Measurements from ENCODE around the gene HSDL2. TPM values are rescaled to one million over a fixed set of nuclear protein-coding genes. Genes with fewer than 3 reads are reported as not detected.

Gene HSDL2
- total and polyA plus RNA-seq, 7 experiments from 2014 or later, result 9.2 to 24.6 (median 15.5) TPM

- no peaks in the 10 kb centered on the region for H3K27me3 Mint-ChIP-seq
- no peak overlapping the region for H3K4me3 ChIP-seq (ENCODE audit: low read length)
- peaks cover 0 to 17% (median 2%) of the 10 kb centered on the region in 11 donors for H3K9me3 Mint-ChIP-seq
- H3K4me3 Mint-ChIP-seq, result peak overlapping the region in 9 of 10 donors; percentile 3 to 100 (median 91)
- H3K36me3 Mint-ChIP-seq, result peaks cover 4 to 24% (median 15%) of the 10 kb centered on the region in 5 donors
- H3K4me1 ChIP-seq (ENCODE audit: control insufficient read depth in 2 of 2, insufficient read depth in 2 of 2, low read length in 2 of 2), result peaks cover 14 to 17% of the 10 kb centered on the region in 2 donors
- ChIA-PET POLR2A (interaction anchor here (1.3 kb wide), 1 partner anchor 8 kb away, joined by 3 read pairs; no protein-coding TSS in a partner anchor), CTCF (interaction anchor here (0.6 kb wide), 1 partner anchor 629 kb away, joined by 3 read pairs; no protein-coding TSS in a partner anchor)
- intact Hi-C loops (cut with micrococcal nuclease), result loop anchor here (2.0 to 10.0 kb wide), 15 partner anchors 17 to 896 kb away; partner anchors contain the start of genes ECPAS (in 2 of the 2), FKBP15 (in 1 of the 2), GNG10 (in 1 of the 2) and PTGR1 (in 1 of the 2)
- peaks cover 24 to 52% (median 46%) of the 10 kb centered on the region in 7 donors for H3K4me1 Mint-ChIP-seq
- H3K27ac ChIP-seq (ENCODE audit: low read depth, low read length), result no peak overlapping the region
- no peak for ATAC-seq
- peaks cover 0 to 8% (median 0%) of the 10 kb centered on the region in 3 experiments for H3K36me3 ChIP-seq (ENCODE audit: control insufficient read depth in 2 of 3, insufficient read depth in 3 of 3, low read length in 3 of 3)
- no peaks in the 10 kb centered on the region for H3K9me3 ChIP-seq (ENCODE audit: control insufficient read depth in 2 of 3, low read length in 3 of 3)
- no peaks in the 10 kb centered on the region for H3K27me3 ChIP-seq (ENCODE audit: control insufficient read depth in 2 of 2, insufficient read depth in 2 of 2, low read length in 2 of 2)
- no peak for DNase-seq
- H3K27ac Mint-ChIP-seq, result peak overlapping the region in 5 of 9 donors; percentile 0 to 99 (median 35)
These were observed 2.1 kb upstream of the HSDL2 start for GRCh38 chr9:112377684-112378327.

GRCh38 chr9:112378328-112379176 lies 1.4 kb upstream of the HSDL2 start:
- Histone ChIP-seq H3K9me3 (ENCODE audit: control insufficient read depth in 2 of 3, low read length in 3 of 3) (no peaks in the 10 kb centered on the region), H3K27me3 (ENCODE audit: control insufficient read depth in 2 of 2, insufficient read depth in 2 of 2, low read length in 2 of 2) (no peaks in the 10 kb centered on the region), H3K4me3 (ENCODE audit: low read length) (peak overlapping the region; percentile 78), H3K4me1 (ENCODE audit: control insufficient read depth in 2 of 2, insufficient read depth in 2 of 2, low read length in 2 of 2) (peaks cover 14 to 17% of the 10 kb centered on the region in 2 donors), H3K36me3 (ENCODE audit: control insufficient read depth in 2 of 3, insufficient read depth in 3 of 3, low read length in 3 of 3) (peaks cover 0 to 8% (median 0%) of the 10 kb centered on the region in 3 experiments), H3K27ac (ENCODE audit: low read depth, low read length) (peak overlapping the region; percentile 85)
- peak overlapping the region; percentile 86 to 100 (median 99) for H3K4me3 Mint-ChIP-seq
- ChIA-PET POLR2A (interaction anchor here (0.6 to 2.6 kb wide), 11 partner anchors 9 to 1995 kb away, joined by 3 to 20 read pairs (median 4); partner anchors contain the start of genes KIAA1958, PTBP3 and UGCG), CTCF (interaction anchor here (0.6 to 1.1 kb wide), 2 partner anchors 14 to 630 kb away, joined by 3 to 4 read pairs; no protein-coding TSS in a partner anchor)
- H3K27me3 Mint-ChIP-seq, result no peaks in the 10 kb centered on the region
- intact Hi-C loops (cut with micrococcal nuclease), result loop anchor here (1.0 to 10.0 kb wide), 23 partner anchors 17 to 896 kb away; partner anchors contain the start of genes DNAJC25 (in 2 of the 2), ECPAS (in 2 of the 2), INIP (in 2 of the 2) and KIAA1958 (in 2 of the 2)
- H3K9me3 Mint-ChIP-seq, result peaks cover 0 to 11% (median under 1%) of the 10 kb centered on the region in 11 donors
- ATAC-seq, result no peak
- H3K36me3 Mint-ChIP-seq, result peaks cover 2 to 22% (median 12%) of the 10 kb centered on the region in 5 donors
- DNase-seq, result peak in 4 of 9 donors; percentile 6 to 32 (median 12)
- peak overlapping the region; percentile 84 to 99 (median 97) for H3K27ac Mint-ChIP-seq
- H3K4me1 Mint-ChIP-seq, result peaks cover 24 to 58% (median 48%) of the 10 kb centered on the region in 7 donors

- peaks cover 24 to 61% (median 53%) of the 10 kb centered on the region in 7 donors for H3K4me1 Mint-ChIP-seq
- ChIA-PET POLR2A (interaction anchor here (0.6 to 2.6 kb wide), 16 partner anchors 10 to 1994 kb away, joined by 3 to 20 read pairs (median 4); partner anchors contain the start of genes KIAA1958, PTBP3 and UGCG), CTCF (interaction anchor here (1.1 to 1.5 kb wide), 2 partner anchors 15 to 18 kb away, joined by 4 read pairs; no protein-coding TSS in a partner anchor)
- no peaks in the 10 kb centered on the region for H3K27me3 Mint-ChIP-seq
- peaks cover 0 to 5% (median 0%) of the 10 kb centered on the region in 11 donors for H3K9me3 Mint-ChIP-seq
- peak; percentile 98 for ATAC-seq
- peak overlapping the region; percentile 78 for H3K4me3 ChIP-seq (ENCODE audit: low read length)
- peaks cover 14 to 17% of the 10 kb centered on the region in 2 donors for H3K4me1 ChIP-seq (ENCODE audit: control insufficient read depth in 2 of 2, insufficient read depth in 2 of 2, low read length in 2 of 2)
- peaks cover 0 to 14% (median 8%) of the 10 kb centered on the region in 5 donors for H3K36me3 Mint-ChIP-seq
- peak; percentile 89 to 97 (median 93) for DNase-seq
- H3K27ac ChIP-seq (ENCODE audit: low read depth, low read length), result peak overlapping the region; percentile 85
- H3K27ac Mint-ChIP-seq, result peak overlapping the region; percentile 84 to 99 (median 97)
- H3K27me3 ChIP-seq (ENCODE audit: control insufficient read depth in 2 of 2, insufficient read depth in 2 of 2, low read length in 2 of 2), result no peaks in the 10 kb centered on the region
- peaks cover 0 to 8% (median 0%) of the 10 kb centered on the region in 3 experiments for H3K36me3 ChIP-seq (ENCODE audit: control insufficient read depth in 2 of 3, insufficient read depth in 3 of 3, low read length in 3 of 3)
- no peaks in the 10 kb centered on the region for H3K9me3 ChIP-seq (ENCODE audit: control insufficient read depth in 2 of 3, low read length in 3 of 3)
- H3K4me3 Mint-ChIP-seq, result peak overlapping the region; percentile 86 to 100 (median 99)
- intact Hi-C loops (cut with micrococcal nuclease), result loop anchor here (1.0 to 10.0 kb wide), 23 partner anchors 18 to 897 kb away; partner anchors contain the start of genes DNAJC25 (in 2 of the 2), ECPAS (in 2 of the 2), INIP (in 2 of the 2) and KIAA1958 (in 2 of the 2)
These were observed 469 bp upstream of the HSDL2 start for GRCh38 chr9:112379177-112380101.

GRCh38 chr9:112380825-112381221 lies 915 bp downstream of the HSDL2 start:
- DNase-seq, result peak in 3 of 9 donors; percentile 10 to 24 (median 12)
- peaks cover 14 to 17% of the 10 kb centered on the region in 2 donors for H3K4me1 ChIP-seq (ENCODE audit: control insufficient read depth in 2 of 2, insufficient read depth in 2 of 2, low read length in 2 of 2)
- H3K9me3 ChIP-seq (ENCODE audit: control insufficient read depth in 2 of 3, low read length in 3 of 3), result no peaks in the 10 kb centered on the region
- CTCF ChIA-PET, result no interaction called here
- Mint-ChIP-seq H3K4me3 (peak overlapping the region; percentile 86 to 100 (median 99)), H3K36me3 (peaks cover 0 to 6% (median 0%) of the 10 kb centered on the region in 5 donors), H3K9me3 (no peaks in the 10 kb centered on the region), H3K4me1 (peaks cover 24 to 66% (median 54%) of the 10 kb centered on the region in 7 donors), H3K27me3 (no peaks in the 10 kb centered on the region), H3K27ac (peak overlapping the region; percentile 84 to 99 (median 94))
- peaks cover 0 to 8% (median 0%) of the 10 kb centered on the region in 3 experiments for H3K36me3 ChIP-seq (ENCODE audit: control insufficient read depth in 2 of 3, insufficient read depth in 3 of 3, low read length in 3 of 3)
- intact Hi-C loops (cut with micrococcal nuclease), result loop anchor here in 1 of 2 donors (2.0 kb wide), 1 partner anchor 370 kb away; the partner anchor contains the start of gene SNX30
- peak overlapping the region; percentile 78 for H3K4me3 ChIP-seq (ENCODE audit: low read length)
- peak overlapping the region; percentile 85 for H3K27ac ChIP-seq (ENCODE audit: low read depth, low read length)
- no peak for ATAC-seq
- POLR2A ChIA-PET, result interaction anchor here (2.0 to 2.6 kb wide), 3 partner anchors 48 to 107 kb away, joined by 11 to 20 read pairs (median 13); partner anchors contain the start of genes KIAA1958 and PTBP3
- H3K27me3 ChIP-seq (ENCODE audit: control insufficient read depth in 2 of 2, insufficient read depth in 2 of 2, low read length in 2 of 2), result no peaks in the 10 kb centered on the region

GRCh38 chr9:112382066-112382465 lies 2.2 kb downstream of the HSDL2 start:
- Mint-ChIP-seq H3K4me1 (peaks cover 31 to 63% (median 52%) of the 10 kb centered on the region in 7 donors), H3K27me3 (no peaks in the 10 kb centered on the region)

More at GRCh38 chr9:112382066-112382465, 2.2 kb downstream of the HSDL2 start:
- peaks cover 0 to 5% (median 3%) of the 10 kb centered on the region in 5 donors for H3K36me3 Mint-ChIP-seq
- Histone ChIP-seq H3K27ac (ENCODE audit: low read depth, low read length) (no peak overlapping the region), H3K27me3 (ENCODE audit: control insufficient read depth in 2 of 2, insufficient read depth in 2 of 2, low read length in 2 of 2) (no peaks in the 10 kb centered on the region), H3K9me3 (ENCODE audit: control insufficient read depth in 2 of 3, low read length in 3 of 3) (no peaks in the 10 kb centered on the region), H3K36me3 (ENCODE audit: control insufficient read depth in 2 of 3, insufficient read depth in 3 of 3, low read length in 3 of 3) (peaks cover 0 to 8% (median 0%) of the 10 kb centered on the region in 3 experiments), H3K4me3 (ENCODE audit: low read length) (no peak overlapping the region), H3K4me1 (ENCODE audit: control insufficient read depth in 2 of 2, insufficient read depth in 2 of 2, low read length in 2 of 2) (peaks cover 17 to 20% of the 10 kb centered on the region in 2 donors)
- H3K4me3 Mint-ChIP-seq, result peak overlapping the region in 2 of 10 donors; percentile 25 to 86
- ChIA-PET CTCF (no interaction called here), POLR2A (no interaction called here)
- H3K9me3 Mint-ChIP-seq, result no peaks in the 10 kb centered on the region
- intact Hi-C loops (cut with micrococcal nuclease), result no loop called here
- no peak for DNase-seq
- no peak overlapping the region for H3K27ac Mint-ChIP-seq
- no peak for ATAC-seq
